HEK293 (cell line): ENCODE measurements around the gene LRRC59.

Source experiments
- CTCF ChIA-PET: fragments of 350-600 bp; formaldehyde crosslinking; extraction: SDS; loops from one replicate; lab custom pipeline; 2021; ENCODE audit warnings: antibody characterized with exemption; lab: Yijun Ruan, JAX
- POLR2A ChIA-PET: fragments of 300-600 bp; formaldehyde crosslinking; extraction: SDS; loops from one replicate; lab custom pipeline; 2020; ENCODE audit warnings: antibody characterized with exemption, inconsistent platforms; lab: Yijun Ruan, JAX
- H3K27ac ChIP-seq: fragments of 200-500 bp; sonication (Bioruptor generic); 2 replicates; pipeline ENCODE4 v1.5.1; 2014; ENCODE audit warnings: low read depth, low read length, control low read depth, inconsistent platforms; ENCODE audit errors: extremely low read depth
- H3K36me3 ChIP-seq, 2 experiments: fragments of 200-500 bp in 1 of 2; sonication (Bioruptor generic) in 1 of 2; 1 replicate in 1 of 2; 2 replicates in 1 of 2; pipeline ENCODE4 v1.5.1; 2014 to 2017; ENCODE audit warnings: inconsistent platforms in 2 of 2, low read length in 2 of 2; ENCODE audit not compliant: control insufficient read depth in 2 of 2, insufficient read depth in 1 of 2
- H3K4me1 ChIP-seq: fragments of 200-500 bp; sonication (Bioruptor generic); 2 replicates; pipeline ENCODE4 v1.5.1; 2014; ENCODE audit warnings: mild to moderate bottlenecking, low read length, inconsistent platforms; ENCODE audit not compliant: control insufficient read depth, insufficient read depth
- H3K4me3 ChIP-seq: 2 replicates; pipeline ENCODE4 v1.5.1; 2011; ENCODE audit warnings: low read depth, mild to moderate bottlenecking, control low read depth, low read length, moderate library complexity
- H3K9me3 ChIP-seq: fragments of 200-500 bp; sonication (Bioruptor generic); 2 replicates; pipeline ENCODE4 v1.5.1; 2014; ENCODE audit warnings: low read depth, low read length, inconsistent platforms; ENCODE audit not compliant: control insufficient read depth, insufficient read depth
- CTCF ChIP-seq: fragments of 450-650 bp; formaldehyde crosslinking; IDR thresholded peaks from 2 replicates; pipeline ENCODE4 v1.5.1; 2016; ENCODE audit warnings: missing biosample characterization, missing genetic modification characterization
- EGR2 ChIP-seq: fragments of 450-650 bp; formaldehyde crosslinking; IDR thresholded peaks from 2 replicates; pipeline ENCODE4 v1.5.1; 2016; ENCODE audit warnings: low read depth, missing biosample characterization, missing genetic modification characterization
- ZNF174 ChIP-seq: fragments of 450-650 bp; formaldehyde crosslinking; IDR thresholded peaks from 2 replicates; pipeline ENCODE4 v1.5.0; 2017; ENCODE audit warnings: missing biosample characterization, mild to moderate bottlenecking, missing genetic modification characterization
- ZNF223 ChIP-seq: fragments of 450-650 bp; formaldehyde crosslinking; IDR thresholded peaks from 2 replicates; pipeline ENCODE4 v1.5.1; 2016; ENCODE audit warnings: missing biosample characterization, missing genetic modification characterization
- ZNF280C ChIP-seq: fragments of 450-650 bp; formaldehyde crosslinking; IDR thresholded peaks from 2 replicates; pipeline ENCODE4 v1.5.1; 2016; ENCODE audit warnings: missing biosample characterization, missing genetic modification characterization
- ZNF394 ChIP-seq: fragments of 450-650 bp; formaldehyde crosslinking; IDR thresholded peaks from 2 replicates; pipeline ENCODE4 v1.5.1; 2016; ENCODE audit warnings: missing biosample characterization, missing genetic modification characterization, mild to moderate bottlenecking, moderate library complexity, borderline replicate concordance
- ZNF423 ChIP-seq: fragments of 450-650 bp; formaldehyde crosslinking; IDR thresholded peaks from 2 replicates; pipeline ENCODE4 v1.5.1; 2016; ENCODE audit warnings: missing biosample characterization, missing genetic modification characterization
- ZNF48 ChIP-seq: fragments of 450-650 bp; formaldehyde crosslinking; IDR thresholded peaks from 2 replicates; pipeline ENCODE4 v1.5.1; 2016; ENCODE audit warnings: missing biosample characterization, missing genetic modification characterization
- ZNF501 ChIP-seq: fragments of 450-650 bp; formaldehyde crosslinking; IDR thresholded peaks from 2 replicates; pipeline ENCODE4 v1.5.1; 2016; ENCODE audit warnings: missing biosample characterization, missing genetic modification characterization
- ZNF529 ChIP-seq: fragments of 450-650 bp; formaldehyde crosslinking; IDR thresholded peaks from 2 replicates; pipeline ENCODE4 v1.5.1; 2017; ENCODE audit warnings: missing genetic modification characterization, missing biosample characterization; ENCODE audit not compliant: insufficient replicate concordance
- ZNF530 ChIP-seq: fragments of 450-650 bp; formaldehyde crosslinking; IDR thresholded peaks from 2 replicates; pipeline ENCODE4 v1.5.1; 2016; ENCODE audit warnings: low read depth, missing biosample characterization, missing genetic modification characterization
- ZNF626 ChIP-seq: fragments of 450-650 bp; sonication (Bioruptor Pico); formaldehyde crosslinking; IDR thresholded peaks from 2 replicates; pipeline ENCODE4 v1.5.1; 2018; ENCODE audit warnings: missing biosample characterization, missing genetic modification characterization, inconsistent platforms
- ZNF658 ChIP-seq: fragments of 450-650 bp; formaldehyde crosslinking; IDR thresholded peaks from 2 replicates; pipeline ENCODE4; 2016; ENCODE audit warnings: missing biosample characterization, missing genetic modification characterization
- ZNF660 ChIP-seq: fragments of 450-650 bp; IDR thresholded peaks from 2 replicates; pipeline ENCODE4 v1.5.1; 2018; ENCODE audit warnings: missing biosample characterization, mild to moderate bottlenecking, missing genetic modification characterization
- ZNF791 ChIP-seq: fragments of 450-650 bp; formaldehyde crosslinking; IDR thresholded peaks from 2 replicates; pipeline ENCODE4 v1.5.1; 2016; ENCODE audit warnings: missing biosample characterization, missing genetic modification characterization
- ZNF792 ChIP-seq: fragments of 450-650 bp; formaldehyde crosslinking; IDR thresholded peaks from 2 replicates; pipeline ENCODE4 v1.5.1; 2016; ENCODE audit warnings: missing biosample characterization, missing genetic modification characterization
- ZSCAN4 ChIP-seq: fragments of 450-650 bp; formaldehyde crosslinking; IDR thresholded peaks from 2 replicates; pipeline ENCODE4 v1.5.1; 2017; ENCODE audit warnings: missing biosample characterization, missing genetic modification characterization
- TF ChIP-seq, protein P1 (sequence below): fragments of 450-650 bp; formaldehyde crosslinking; IDR thresholded peaks from 2 replicates; pipeline ENCODE4 v1.5.1; 2017; ENCODE audit warnings: missing biosample characterization, missing genetic modification characterization
- TF ChIP-seq, protein P2 (sequence below): fragments of 450-650 bp; formaldehyde crosslinking; IDR thresholded peaks from 2 replicates; pipeline ENCODE4 v1.5.1; 2016; ENCODE audit warnings: missing biosample characterization, missing genetic modification characterization
- TF ChIP-seq, protein P3 (sequence below): fragments of 450-650 bp; formaldehyde crosslinking; IDR thresholded peaks from 2 replicates; pipeline ENCODE4 v1.5.1; 2017; ENCODE audit warnings: missing biosample characterization, mild to moderate bottlenecking, missing genetic modification characterization, moderate library complexity

LRRC59 gene

GRCh38 chr17:50424246-50424995, 27.1 kb upstream of the LRRC59 start:
- peaks cover 10% of the 10 kb centered on the region; the same call in 1 of the 2 replicates for H3K4me1 ChIP-seq
- CTCF ChIA-PET, result interaction anchor here (0.6 to 9.9 kb wide), 3 partner anchors 10 to 55 kb away, joined by 3 to 71 read pairs (median 3); partner anchors contain the start of gene LRRC59
- POLR2A ChIA-PET, result no interaction called here
- H3K9me3 ChIP-seq, result no peaks in the 10 kb centered on the region
- no peak overlapping the region for H3K4me3 ChIP-seq
- no peak overlapping the region for H3K27ac ChIP-seq
- H3K36me3 ChIP-seq, result peaks cover 0 to 5% of the 10 kb centered on the region in 2 experiments; a peak in 1 of 3 replicates
- TF ChIP-seq, protein P1, sequence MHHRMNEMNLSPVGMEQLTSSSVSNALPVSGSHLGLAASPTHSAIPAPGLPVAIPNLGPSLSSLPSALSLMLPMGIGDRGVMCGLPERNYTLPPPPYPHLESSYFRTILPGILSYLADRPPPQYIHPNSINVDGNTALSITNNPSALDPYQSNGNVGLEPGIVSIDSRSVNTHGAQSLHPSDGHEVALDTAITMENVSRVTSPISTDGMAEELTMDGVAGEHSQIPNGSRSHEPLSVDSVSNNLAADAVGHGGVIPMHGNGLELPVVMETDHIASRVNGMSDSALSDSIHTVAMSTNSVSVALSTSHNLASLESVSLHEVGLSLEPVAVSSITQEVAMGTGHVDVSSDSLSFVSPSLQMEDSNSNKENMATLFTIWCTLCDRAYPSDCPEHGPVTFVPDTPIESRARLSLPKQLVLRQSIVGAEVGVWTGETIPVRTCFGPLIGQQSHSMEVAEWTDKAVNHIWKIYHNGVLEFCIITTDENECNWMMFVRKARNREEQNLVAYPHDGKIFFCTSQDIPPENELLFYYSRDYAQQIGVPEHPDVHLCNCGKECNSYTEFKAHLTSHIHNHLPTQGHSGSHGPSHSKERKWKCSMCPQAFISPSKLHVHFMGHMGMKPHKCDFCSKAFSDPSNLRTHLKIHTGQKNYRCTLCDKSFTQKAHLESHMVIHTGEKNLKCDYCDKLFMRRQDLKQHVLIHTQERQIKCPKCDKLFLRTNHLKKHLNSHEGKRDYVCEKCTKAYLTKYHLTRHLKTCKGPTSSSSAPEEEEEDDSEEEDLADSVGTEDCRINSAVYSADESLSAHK, result no peak
- no peak for TF ChIP-seq ZNF792 (tag by site-specific recombination)
- TF ChIP-seq, protein P2, sequence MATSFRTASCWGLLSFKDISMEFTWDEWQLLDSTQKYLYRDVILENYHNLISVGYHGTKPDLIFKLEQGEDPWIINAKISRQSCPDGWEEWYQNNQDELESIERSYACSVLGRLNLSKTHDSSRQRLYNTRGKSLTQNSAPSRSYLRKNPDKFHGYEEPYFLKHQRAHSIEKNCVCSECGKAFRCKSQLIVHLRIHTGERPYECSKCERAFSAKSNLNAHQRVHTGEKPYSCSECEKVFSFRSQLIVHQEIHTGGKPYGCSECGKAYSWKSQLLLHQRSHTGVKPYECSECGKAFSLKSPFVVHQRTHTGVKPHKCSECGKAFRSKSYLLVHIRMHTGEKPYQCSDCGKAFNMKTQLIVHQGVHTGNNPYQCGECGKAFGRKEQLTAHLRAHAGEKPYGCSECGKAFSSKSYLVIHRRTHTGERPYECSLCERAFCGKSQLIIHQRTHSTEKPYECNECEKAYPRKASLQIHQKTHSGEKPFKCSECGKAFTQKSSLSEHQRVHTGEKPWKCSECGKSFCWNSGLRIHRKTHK, result no peak
- TF ChIP-seq ZNF626, result no peak
- no peak for TF ChIP-seq ZNF530 (tag by site-specific recombination)
- no peak for TF ChIP-seq ZNF223 (tag by site-specific recombination)
- TF ChIP-seq ZNF48, result no peak
- no peak for TF ChIP-seq ZNF174 (tag by site-specific recombination)
- TF ChIP-seq, protein P3, sequence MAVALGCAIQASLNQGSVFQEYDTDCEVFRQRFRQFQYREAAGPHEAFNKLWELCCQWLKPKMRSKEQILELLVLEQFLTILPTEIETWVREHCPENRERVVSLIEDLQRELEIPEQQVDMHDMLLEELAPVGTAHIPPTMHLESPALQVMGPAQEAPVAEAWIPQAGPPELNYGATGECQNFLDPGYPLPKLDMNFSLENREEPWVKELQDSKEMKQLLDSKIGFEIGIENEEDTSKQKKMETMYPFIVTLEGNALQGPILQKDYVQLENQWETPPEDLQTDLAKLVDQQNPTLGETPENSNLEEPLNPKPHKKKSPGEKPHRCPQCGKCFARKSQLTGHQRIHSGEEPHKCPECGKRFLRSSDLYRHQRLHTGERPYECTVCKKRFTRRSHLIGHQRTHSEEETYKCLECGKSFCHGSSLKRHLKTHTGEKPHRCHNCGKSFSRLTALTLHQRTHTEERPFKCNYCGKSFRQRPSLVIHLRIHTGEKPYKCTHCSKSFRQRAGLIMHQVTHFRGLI (tag by site-specific recombination), result no peak
- TF ChIP-seq ZNF529 (tag by site-specific recombination), result no peak
- TF ChIP-seq EGR2 (tag by site-specific recombination), result no peak
- TF ChIP-seq ZNF280C (tag by site-specific recombination), result no peak
- no peak for TF ChIP-seq ZNF394 (tag by site-specific recombination)
- no peak for TF ChIP-seq ZNF658 (tag by site-specific recombination)
- TF ChIP-seq ZSCAN4 (tag by site-specific recombination), result no peak
- no peak for TF ChIP-seq ZNF423 (tag by site-specific recombination)
- TF ChIP-seq ZNF791 (tag by site-specific recombination), result no peak
- TF ChIP-seq ZNF660 (tag by site-specific recombination), result no peak
- no peak for TF ChIP-seq ZNF501
- TF ChIP-seq CTCF (tag by site-specific recombination), result no peak
